ENCODE results near the gene DLGAP5.

The DLGAP5 gene

DNA sequence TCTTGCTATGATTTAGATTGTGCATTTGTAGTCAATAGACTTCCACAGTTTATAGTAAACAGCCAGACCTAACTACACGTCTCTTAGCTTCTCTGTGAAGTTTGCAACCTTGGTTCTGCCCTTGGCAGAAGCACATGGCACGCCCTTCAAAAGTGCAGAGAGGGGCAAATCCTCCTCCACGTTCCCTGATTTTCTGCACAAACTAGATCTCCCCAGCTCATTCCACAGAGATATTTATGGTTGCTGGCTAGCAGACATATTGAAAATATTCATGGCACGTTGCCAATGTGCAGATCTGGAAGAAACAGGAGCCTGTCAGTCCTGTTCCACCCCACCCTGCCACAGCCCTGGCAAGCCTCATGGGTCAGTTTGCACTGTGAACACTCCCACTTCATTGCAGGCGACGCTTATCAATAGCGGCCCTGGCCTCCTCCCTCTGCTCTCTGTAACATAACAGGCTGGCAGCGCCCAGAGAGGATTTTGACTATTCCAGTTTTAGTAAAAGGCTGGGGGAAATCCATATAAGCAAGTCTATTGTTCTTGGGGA lies 68.9 kb downstream of the DLGAP5 start:
- no peak for DNase-seq (ENCODE audit: extremely low read depth, low read depth)
- H3K4me3 ChIP-seq (replicated peaks; ENCODE audit: low read depth, low read length), result no peak overlapping the region
- TF ChIP-seq, protein P1, sequence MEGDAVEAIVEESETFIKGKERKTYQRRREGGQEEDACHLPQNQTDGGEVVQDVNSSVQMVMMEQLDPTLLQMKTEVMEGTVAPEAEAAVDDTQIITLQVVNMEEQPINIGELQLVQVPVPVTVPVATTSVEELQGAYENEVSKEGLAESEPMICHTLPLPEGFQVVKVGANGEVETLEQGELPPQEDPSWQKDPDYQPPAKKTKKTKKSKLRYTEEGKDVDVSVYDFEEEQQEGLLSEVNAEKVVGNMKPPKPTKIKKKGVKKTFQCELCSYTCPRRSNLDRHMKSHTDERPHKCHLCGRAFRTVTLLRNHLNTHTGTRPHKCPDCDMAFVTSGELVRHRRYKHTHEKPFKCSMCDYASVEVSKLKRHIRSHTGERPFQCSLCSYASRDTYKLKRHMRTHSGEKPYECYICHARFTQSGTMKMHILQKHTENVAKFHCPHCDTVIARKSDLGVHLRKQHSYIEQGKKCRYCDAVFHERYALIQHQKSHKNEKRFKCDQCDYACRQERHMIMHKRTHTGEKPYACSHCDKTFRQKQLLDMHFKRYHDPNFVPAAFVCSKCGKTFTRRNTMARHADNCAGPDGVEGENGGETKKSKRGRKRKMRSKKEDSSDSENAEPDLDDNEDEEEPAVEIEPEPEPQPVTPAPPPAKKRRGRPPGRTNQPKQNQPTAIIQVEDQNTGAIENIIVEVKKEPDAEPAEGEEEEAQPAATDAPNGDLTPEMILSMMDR (IDR thresholded peaks at IDR 0.05; ENCODE audit: low read depth, low read length, missing control alignments), result no peak

DNA sequence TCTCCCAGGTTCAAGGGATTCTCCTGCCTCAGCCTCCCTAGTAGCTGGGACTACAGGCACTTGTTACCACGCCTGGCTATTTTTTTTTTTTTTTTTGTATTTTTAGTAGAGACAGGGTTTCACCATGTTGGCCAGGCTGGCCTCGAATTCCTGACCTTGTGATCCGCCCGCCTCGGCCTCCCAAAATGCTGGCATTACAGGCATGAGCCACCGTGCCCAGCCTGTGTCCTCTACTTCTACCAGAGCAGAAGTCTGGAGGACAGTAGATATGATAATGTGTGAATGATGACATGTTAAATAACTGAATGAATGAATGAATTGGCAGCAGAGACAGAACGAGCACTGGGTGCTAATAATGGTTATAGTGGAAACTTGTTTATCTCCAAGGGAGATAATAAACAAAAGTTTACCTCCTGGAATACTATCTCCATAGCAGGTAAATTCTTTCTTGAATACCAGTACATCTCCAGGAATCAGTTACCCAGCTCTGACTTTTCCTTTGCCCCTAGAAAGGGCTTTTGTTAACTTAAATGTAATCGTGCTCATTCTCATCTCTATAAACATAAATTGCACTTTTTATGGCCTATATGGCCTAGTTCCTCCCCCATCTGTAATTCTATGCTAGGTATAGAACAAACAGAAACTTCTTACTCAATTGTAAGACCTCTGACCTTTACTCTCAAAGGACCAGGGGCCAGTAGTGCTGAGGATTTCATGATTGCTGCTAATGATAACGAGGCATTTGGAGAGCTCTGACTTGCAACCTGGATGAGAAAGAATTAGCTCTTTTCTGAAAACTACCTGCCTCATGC lies 69.6 kb downstream of the DLGAP5 start:
- no peak overlapping the region for H3K4me3 ChIP-seq (replicated peaks; ENCODE audit: low read depth, low read length)
- TF ChIP-seq, protein P1 (IDR thresholded peaks at IDR 0.05; ENCODE audit: low read depth, low read length, missing control alignments), result no peak
- DNase-seq (ENCODE audit: extremely low read depth, low read depth), result no peak

DNA sequence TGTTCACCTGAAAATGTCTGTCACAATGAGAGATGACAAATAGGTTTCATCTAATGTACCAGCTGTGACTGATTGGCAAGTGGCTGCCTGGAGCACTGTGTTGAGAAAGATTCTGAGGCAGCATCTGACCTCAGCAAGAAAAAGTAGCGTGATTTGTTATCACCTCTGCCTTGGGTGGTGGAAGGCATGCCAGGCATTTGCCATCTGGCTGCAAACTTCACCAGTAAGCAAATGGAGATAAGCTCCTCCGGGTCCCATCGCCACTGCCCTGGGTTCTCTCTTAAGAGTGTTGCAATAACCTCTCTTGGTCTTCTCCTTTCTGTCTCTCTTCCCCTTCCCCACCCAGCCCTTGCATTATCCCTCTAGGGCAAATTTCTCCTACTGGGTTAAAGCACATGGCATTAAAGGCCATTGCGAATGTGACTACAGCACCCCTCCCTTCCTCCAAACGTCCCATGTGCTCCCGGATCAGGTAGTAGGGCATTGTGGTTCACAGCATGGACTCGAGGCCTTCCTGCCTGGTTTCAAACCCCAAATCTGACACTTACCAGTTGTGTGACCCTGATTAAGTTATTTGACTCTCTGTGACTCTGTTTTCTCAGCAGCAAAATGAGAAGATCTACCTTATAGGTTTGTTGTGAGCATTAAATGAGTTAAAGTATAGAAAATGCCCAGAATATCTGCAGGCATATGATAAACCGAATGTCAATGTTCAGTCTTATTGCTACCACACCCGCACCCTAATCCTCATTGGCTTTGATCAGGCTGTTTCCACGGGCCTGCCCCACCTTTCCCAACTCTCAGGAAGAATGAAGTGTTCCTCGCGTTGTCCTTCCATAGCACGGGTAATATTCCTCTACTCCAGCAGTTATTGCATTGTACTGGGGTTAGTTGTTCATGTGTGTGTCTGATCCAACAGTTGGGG lies 70.6 kb downstream of the DLGAP5 start:
- TF ChIP-seq, protein P1 (IDR thresholded peaks at IDR 0.05; ENCODE audit: low read depth, low read length, missing control alignments), result no peak
- H3K4me3 ChIP-seq (replicated peaks; ENCODE audit: low read depth, low read length), result no peak overlapping the region
- no peak for DNase-seq (ENCODE audit: extremely low read depth, low read depth)

- no peak for DNase-seq (ENCODE audit: extremely low read depth, low read depth)
- no peak overlapping the region for H3K4me3 ChIP-seq (replicated peaks; ENCODE audit: low read depth, low read length)
- TF ChIP-seq, protein P1 (IDR thresholded peaks at IDR 0.05; ENCODE audit: low read depth, low read length, missing control alignments), result no peak
These were observed 72.6 kb downstream of the DLGAP5 start for GRCh38 chr14:55118761-55119160.

- no peak overlapping the region for H3K4me3 ChIP-seq (replicated peaks; ENCODE audit: low read depth, low read length)
- no peak for DNase-seq (ENCODE audit: extremely low read depth, low read depth)
- TF ChIP-seq, protein P1 (IDR thresholded peaks at IDR 0.05; ENCODE audit: low read depth, low read length, missing control alignments), result no peak
These were observed 73.5 kb downstream of the DLGAP5 start for GRCh38 chr14:55117803-55118441.

DNA sequence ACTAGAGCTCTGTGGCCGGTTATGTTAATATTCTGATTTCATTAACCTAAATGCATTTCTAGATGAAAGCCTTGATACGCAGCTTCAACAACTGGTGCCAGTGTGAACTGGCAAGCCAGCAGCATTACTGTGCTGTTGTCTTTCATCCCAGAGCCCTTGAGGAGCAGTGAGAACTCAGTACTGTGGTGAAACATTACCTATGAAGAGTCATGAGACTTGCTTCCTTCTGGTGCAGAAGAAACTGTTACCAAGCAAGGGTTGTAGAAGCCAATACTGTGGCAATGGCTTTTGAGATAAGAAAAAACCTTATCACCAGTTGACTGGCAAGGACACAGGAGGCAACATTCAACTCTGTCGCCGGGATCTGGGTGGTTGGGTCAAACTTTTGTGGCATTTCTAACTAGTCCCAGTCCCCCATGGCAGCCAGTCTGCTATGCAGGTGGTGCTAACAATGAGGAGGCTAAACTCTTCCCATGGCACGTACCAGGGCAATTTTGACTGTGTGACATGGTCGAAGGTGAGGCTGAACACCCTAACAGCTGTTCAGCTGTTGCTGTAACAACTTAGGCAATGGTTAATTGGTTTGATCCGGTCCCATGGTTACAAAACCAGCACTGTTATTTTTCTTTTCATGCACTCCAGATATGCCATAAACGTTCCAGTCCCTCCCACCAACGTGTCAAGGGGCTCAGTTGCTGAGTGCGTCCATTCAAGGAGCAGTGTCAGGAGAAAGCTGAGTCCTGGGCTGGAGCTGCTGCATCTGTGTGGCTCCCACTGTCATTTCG lies 74.9 kb downstream of the DLGAP5 start:
- no peak overlapping the region for H3K4me3 ChIP-seq (replicated peaks; ENCODE audit: low read depth, low read length)
- TF ChIP-seq, protein P1 (IDR thresholded peaks at IDR 0.05; ENCODE audit: low read depth, low read length, missing control alignments), result no peak
- DNase-seq (ENCODE audit: extremely low read depth, low read depth), result no peak
